NCI-H748 treated with DMSO at 0.1 percent for 48 hours (cell line): ENCODE results near the gene RFK.
"Not testable (repeated sequence)": the region's sequence is repeated elsewhere in the genome, so short reads cannot be mapped to it uniquely, and the experiment has no call there.

ENCODE experiments used
- DNase-seq: peaks from one replicate; lab custom pipeline; 2025; lab: John Stamatoyannopoulos, UW

RFK gene

DNA sequence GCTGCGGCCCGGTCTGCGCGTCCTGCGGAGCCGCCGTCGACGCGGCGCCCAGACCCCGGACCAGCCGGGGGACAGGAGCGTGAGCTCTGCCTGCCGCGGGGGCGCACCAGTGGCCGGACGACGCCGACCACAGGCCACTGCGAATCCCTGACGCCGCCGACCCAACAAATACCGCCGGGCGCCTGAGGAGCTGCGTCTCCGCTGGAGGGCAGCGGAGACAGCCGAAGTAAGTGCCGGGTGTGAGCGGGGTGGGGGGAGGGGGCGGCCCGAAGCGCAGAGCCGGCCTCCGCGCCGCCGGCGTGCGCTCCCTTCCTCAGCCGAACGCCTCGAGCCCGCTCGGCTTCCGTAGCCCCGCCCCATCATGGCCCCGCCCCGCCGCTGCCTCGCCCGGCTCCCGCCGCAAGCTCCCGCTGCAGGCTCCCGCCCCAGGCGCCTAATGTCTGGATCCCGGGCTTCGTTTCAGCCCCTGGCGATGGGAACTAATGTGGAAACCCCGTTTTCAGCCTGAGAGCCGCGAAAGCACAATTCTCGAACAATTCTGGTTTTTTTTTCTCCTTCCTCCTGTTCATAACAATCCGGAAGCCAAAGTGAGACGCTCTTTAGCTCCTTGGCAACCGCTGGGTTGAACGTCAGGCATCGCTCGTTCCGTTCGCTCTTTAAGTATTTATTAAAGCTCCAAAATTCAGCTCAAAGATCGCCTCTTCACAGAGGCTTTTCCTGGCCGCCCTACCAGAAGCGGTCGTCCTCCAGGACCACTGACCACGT is at the start of gene RFK:
RFK (minus strand) TSS at position 232 of the 765 bp plus-strand sequence. CDS start 255 bp downstream, outside the sequence.
- peak; percentile 88 for DNase-seq

GRCh38 chr9:76443887-76444286 is 49.7 kb upstream of the RFK start:
- DNase-seq: no peak

DNA sequence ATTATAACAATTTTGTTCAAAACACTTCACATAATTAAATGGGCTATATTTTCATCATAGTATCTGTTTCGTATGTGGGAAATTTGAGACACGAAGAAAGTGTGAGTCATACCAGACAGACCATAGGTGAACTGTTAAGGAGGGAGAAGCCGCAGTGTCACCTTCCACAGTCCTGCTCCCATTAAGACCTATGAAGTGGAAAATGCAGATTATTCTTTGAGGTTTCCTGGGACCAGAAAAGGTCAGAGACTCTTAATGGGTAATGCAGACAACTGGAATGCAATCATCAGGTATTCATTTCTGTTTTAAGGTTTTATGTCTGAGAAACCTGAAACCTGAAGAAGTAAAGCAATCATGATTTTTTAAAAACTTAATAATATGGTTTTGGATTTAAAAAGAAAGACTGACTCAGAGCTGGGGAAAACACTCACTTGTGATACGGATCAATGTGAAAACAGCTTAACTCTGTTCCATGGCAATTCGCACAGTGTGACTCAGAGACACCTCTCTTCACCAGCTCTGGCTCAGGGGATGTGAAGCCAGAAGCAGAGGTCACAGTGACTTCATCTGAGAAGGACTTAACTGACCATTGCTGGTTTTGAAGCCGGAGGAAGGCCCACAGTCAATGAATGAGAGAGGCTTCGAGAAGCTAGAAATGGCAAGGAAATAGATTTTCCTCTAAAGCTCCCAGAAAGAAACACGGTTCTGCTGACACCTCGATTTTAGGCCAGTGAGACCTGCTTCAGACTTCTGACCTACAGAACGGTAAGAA is 47.5 kb upstream of the RFK start:
- no peak for DNase-seq

- DNase-seq: no peak
These were observed 44.8 kb upstream of the RFK start for GRCh38 chr9:76438841-76439588.

DNA sequence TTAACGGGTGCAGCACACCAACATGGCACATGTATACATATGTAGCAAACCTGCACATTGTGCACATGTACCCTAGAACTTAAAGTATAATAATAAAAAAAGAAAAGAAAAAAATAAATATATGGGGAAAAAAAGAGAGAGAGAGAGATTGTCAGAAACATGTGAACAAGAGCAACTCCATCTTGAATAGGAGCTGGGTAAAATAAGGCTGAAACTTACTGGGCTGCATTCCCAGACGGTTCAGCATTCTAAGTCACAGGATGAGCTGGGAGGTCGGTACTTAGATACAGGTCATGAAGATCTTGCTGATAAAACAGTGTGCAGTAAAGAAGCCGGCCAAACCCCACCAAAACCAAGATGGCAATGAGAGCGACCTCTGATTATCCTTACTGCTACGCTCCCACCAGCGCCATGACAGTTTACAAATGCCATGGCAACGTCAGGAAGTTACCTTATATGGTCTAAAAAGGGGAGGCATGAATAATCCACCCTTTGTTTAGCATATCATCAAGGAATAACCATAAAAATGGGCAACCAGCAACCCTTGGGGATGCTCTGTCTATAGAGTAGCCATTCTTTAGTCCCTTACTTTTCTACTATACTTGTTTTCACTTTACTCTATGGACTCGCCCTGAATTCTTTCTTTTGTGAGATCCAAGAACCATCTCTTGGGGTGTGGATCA is 42.9 kb upstream of the RFK start:
- DNase-seq: not testable (repeated sequence)

DNA sequence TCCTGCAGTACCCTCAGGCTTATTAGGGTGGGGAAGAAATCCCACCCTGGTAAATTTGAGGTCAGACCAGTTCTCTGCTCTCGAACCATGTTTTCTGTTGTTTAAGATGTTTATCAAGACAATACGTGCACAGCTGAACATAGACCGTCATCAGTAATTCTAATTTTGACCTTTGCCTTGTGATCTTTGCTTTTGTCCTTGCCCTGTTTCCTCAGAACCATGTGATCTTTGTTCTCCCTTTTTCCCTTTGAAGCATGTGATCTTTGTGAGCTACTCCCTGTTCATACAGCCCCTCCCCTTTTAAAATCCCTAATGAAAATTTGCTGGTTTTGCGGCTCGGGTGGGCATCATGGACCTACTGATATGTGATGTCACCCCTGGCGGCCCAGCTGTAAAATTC is 40.7 kb upstream of the RFK start:
- DNase-seq: not testable (repeated sequence)

DNA sequence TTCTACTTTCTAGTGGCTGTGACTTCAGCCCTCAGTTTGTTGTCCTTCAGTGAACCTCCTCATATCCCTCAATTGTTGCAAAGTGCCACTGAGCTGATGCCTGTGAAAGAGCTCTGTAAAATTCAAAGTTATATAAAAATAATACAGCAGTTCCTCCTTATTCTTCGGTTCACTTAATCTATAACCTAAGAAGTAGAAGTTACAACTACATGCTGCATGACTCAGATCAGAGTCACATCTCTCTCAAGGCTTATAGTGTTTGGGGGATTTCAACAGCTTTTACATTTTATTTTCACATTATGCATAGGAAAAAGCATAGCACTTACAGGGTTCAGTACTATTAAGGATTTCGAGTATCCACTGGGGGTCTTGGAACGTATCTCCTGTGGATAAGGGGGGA is 39.6 kb upstream of the RFK start:
- DNase-seq: no peak

DNA sequence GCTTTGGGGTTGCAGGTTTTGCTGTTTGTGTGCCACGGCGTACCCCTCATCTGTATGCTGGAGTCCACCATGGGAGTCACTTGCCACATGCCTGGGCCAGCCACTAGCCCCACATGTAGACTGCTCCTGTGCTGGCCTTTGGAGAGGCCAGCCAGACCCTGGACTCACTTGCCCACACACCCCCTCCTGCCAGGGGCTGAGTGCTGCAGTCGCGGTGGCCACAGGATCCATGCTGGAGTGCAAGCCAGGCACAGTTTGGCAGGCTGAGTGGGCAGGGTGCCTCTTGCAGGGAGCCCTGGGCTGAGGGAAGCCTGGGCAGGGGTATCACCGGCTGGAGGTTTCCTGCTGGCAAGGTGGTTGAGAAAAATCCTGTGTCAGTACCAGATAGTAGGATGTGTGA is 39.2 kb upstream of the RFK start:
- DNase-seq: no peak

GRCh38 chr9:76431601-76432000 is 37.4 kb upstream of the RFK start:
- no peak for DNase-seq

DNA sequence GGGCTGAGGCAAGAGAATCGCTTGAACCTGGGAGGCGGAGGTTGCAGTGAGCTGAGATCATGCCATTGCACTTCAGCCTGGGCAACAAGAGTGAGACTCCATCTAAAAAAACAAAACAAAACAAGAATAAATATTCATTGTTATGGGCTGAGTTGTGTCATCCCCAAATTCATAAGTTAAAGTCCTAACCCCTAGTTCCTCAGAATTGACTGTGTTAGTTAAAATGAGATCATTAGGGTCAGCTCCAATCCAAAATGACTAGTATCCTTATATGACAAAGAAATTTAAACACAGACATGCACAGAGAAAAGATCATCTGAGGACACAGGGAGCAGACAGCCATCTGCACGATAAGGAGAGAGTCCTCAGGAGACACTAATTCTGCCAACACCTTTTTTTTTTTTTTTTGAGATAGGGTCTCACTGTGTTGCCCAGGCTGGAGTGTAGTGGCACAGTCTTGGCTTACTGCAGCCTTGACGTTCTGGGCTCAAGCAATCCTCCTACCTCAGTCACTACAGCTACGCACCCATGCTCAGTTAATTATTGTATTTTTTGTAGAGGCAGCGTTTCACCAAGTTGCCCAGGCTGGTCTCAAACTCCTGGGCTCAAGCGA is 32.7 kb upstream of the RFK start:
- DNase-seq: no peak

DNA sequence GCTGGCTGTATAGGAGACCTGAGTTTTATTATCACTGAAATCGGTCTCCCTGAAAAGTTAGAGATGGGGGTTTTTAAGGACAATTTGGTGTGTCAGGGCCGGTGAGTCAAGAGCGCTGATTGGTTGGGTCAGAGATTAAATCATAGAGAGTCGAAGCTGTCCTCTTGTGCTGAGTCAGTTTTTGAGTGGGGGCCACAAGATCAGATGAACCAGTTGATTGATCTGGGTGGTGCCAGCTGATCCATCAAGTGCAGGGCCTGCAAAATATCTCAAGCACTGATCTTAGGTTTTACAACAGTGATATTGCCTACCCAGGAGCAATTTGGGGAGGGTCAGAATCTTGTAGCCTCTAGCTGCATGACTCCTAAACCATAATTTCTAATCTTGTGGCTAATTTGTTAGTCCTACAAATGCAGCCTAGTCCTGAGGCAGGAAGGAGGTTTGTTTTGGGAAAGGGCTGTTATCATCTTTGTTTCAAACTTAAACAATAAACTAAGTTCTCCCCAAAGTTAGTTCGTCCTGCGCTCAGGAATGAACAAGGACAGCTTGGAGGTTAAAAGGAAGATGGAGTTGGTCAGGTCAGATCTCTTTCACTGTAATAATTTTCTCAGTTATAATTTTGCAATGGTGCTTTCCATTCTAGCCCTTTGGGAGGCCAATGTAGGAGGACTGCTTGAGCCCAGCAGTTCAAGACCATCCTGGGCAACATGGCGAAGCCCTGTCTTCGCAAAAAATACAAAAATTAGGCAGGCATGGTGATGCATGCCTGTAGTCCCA is 31.6 kb upstream of the RFK start:
- DNase-seq: no peak

DNA sequence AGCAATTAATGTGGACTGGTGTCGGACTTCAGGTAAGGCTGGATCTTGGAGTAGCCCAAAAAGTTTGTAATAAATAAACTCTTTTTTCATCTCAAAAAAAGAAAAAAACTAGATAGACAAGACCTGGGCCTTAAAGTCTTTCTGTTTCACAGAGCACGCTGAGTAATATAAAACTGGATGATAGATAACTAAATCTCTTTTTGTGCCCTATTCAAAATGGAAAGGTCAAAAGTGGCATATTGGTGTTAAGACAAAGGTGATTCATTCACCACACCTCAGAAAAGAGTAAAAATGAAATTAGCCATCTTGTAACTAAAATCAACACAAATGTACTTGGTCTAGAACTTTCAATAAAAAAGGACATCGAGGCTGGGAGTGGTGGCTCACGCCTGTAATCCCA is 30.3 kb upstream of the RFK start:
- no peak for DNase-seq

- DNase-seq: no peak
These were observed 29.3 kb upstream of the RFK start for GRCh38 chr9:76423216-76424177.

GRCh38 chr9:76419782-76420380 is 25.7 kb upstream of the RFK start:
- DNase-seq: peak; percentile 16

DNA sequence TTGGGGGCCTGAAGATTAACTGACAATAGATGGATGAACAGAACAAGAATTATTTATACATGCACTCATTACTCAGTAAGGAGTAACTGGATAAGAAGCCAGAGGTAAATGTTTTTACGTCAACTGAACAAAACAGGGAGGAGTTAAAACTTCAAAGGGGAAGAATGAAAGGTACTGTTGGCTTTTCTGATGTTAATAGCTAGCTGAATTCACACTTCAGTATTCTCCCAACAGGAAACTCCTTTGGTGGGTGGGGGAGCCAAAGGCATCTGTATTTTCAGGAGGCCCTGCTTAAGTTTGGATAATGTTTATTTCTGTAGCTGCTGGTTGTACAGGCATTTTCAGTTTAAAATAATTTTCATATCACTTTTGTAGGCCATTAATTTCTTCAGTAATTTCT is 23.2 kb upstream of the RFK start:
- DNase-seq: no peak

GRCh38 chr9:76415731-76416130 is 21.5 kb upstream of the RFK start:
- peak; percentile 79 for DNase-seq

GRCh38 chr9:76415154-76415553 is 20.9 kb upstream of the RFK start:
- DNase-seq: no peak

GRCh38 chr9:76414661-76415060 is 20.4 kb upstream of the RFK start:
- DNase-seq: no peak

DNA sequence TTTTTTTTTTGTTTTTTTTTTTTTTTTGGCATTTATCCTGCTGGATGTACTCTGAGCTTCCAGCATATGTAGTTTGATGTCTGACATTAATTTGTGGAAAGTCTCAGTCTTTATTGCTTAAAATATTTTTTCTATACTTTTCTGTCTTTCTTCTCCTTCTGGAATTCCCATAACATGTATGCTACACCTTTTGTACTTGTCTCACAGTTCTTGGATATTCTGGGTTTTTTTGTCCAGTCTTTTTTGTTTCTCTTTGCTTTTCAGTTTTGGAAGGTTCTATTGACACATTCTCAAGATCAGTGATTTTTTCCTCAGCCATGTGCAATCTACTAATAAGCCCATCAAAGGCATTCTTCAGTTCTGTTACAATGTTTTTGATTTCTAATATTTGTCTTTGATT is 19.4 kb upstream of the RFK start:
- no peak for DNase-seq
